Stimulated activated CD8-positive, alpha-beta memory T cell treated with anti-CD3 and anti-CD28 coated beads, Interleukin-2, amount 100 ng/mL, for 1 hour (primary cell): ENCODE measurements around the gene PLEKHH3.
"Not testable (repeated sequence)": the region's sequence is repeated elsewhere in the genome, so short reads cannot be mapped to it uniquely, and the experiment has no call there.

Source experiments
- DNase-seq, 2 donors: peaks; one replicate each; pipeline ENCODE4 v3.0.0-alpha.2; 2020; ENCODE audit warnings: low read depth in 2 of 2

The PLEKHH3 gene

GRCh38 chr17:42629411-42630009 lies 47.3 kb downstream of the PLEKHH3 start:
- no peak for DNase-seq

- not testable (repeated sequence) for DNase-seq
These were observed 49.6 kb downstream of the PLEKHH3 start for GRCh38 chr17:42627032-42627764.

- DNase-seq = no peak
These were observed 52.8 kb downstream of the PLEKHH3 start for GRCh38 chr17:42623732-42624596.

GRCh38 chr17:42623271-42623670 lies 53.5 kb downstream of the PLEKHH3 start:
- no peak for DNase-seq

- not testable (repeated sequence) for DNase-seq
These were observed 54.8 kb downstream of the PLEKHH3 start for GRCh38 chr17:42621987-42622386.

- DNase-seq = no peak
These were observed 58.2 kb downstream of the PLEKHH3 start for GRCh38 chr17:42618442-42619150.

- DNase-seq = no peak
These were observed 58.8 kb downstream of the PLEKHH3 start for GRCh38 chr17:42617956-42618431.
